ENCODE results near the gene FBXW5.
A peak's percentile ranks its signal among the peaks of the same experiment; 100 is the strongest.

The FBXW5 gene

DNA sequence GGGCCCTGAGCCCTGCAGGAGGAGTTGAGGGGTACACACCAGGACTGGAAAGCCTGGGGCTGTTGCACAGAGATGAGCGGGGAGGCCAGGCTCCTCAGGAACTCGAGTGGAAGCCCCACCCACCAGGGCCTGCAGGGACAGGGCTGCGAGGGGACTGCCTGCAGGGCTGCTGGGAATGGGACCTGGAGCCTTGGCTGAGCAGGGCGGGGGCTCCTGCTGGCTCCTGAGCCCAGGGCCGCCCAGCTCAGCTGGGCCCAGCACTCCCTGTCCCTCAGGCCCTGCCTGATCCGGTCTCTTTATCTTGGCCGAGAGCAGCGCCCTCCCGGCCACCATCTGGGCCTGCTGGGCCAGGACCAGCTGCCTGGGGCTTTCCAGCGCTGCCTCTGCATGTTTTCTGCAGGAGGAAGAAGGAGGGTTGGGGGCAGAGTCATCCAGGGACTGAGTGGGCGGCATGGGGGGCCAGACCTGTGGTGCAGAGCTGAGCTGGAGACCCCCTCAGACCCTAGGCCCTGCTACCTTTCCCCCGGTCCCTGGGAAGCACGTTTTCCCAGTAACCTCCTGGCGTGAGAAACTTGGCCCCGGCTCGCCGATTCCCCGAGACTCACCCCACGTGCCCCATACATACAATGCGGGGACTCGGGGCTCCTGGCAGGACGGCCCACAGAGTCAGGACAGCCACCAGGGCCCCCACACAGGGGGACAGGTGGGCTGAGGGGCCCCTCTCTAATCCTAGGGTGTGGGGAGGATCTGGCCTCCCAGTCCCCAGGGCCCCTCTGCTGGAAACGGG is 16.9 kb upstream of the FBXW5 start:
- no peak for DNase-seq

- DNase-seq, result no peak
These were observed 16.4 kb upstream of the FBXW5 start for GRCh38 chr9:136960938-136961275.

DNA sequence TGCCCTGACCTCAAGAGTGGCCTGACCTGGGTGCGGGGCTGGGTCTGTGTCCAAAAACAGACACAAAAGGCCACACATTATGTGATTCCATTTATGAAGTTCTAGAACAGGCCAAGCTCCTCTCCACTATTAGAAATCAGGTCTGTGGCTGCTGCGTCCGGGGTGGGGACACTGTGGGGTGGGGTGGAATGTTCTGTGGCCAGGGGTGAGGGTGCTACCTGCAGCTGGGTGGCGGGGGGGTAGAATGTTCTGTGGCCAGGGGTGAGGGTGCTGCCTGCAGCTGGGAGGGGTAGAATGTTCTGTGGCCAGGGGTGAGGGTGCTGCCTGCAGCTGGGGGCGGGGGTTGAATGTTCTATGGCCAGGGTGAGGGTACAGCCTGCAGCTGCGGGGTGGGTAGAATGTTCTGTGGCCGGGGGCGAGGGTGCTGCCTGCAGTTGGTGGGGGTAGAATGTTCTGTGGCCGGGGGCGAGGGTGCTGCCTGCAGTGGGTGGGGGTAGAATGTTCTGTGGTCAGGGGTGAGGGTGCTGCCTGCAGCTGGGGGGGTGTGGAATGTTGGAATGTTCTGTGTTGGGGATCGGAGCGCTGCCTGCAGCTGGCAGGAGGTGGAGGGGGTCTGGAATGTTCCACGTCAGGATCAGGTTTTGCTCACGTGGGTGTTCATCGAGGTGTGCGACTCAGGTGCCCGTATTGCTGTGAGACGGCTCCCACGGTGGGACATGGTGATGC is 15.8 kb upstream of the FBXW5 start:
- no peak for DNase-seq

- DNase-seq, result no peak
These were observed 14.6 kb upstream of the FBXW5 start for GRCh38 chr9:136958898-136959850.

DNA sequence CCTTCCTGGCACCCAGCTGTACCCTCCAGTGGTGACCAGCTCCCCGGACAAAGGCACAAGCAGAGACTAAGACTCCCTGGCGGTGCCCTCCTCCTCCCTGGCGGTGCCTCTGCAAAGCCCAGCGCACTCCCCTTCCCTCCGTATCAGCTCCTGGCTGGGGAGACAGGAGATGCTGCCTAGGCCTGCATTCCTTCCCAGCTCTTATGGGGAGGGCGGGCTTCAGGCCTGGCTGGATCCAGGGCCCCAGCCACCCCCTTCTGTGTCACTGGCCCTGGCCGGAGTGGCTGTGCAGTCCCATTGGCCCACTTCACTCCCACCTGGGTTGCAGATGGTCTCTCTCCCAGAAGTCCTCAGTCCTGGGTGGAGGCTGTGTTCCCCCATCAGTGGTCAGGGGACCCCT is 13.9 kb upstream of the FBXW5 start:
- no peak for DNase-seq

DNA sequence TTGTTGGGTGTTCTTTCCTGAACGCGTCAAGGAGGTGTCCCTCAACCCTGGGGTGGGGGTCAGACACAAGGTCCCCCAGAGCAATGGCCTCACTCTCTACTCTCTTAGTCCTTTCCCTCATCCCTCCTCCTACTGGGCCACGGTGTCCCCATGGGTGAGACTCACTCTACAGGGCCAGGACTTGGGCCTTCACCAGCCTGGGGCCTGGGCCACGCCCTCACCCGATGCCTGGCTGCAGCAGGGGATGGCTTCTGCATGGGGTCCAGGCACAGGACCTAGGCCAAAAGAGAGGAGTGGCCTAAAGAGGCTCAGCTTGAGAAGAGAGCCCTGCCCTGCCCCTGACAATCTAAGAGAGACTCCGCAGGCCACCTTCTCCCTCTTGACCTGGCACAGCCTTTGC is 13.4 kb upstream of the FBXW5 start:
- no peak for DNase-seq

DNA sequence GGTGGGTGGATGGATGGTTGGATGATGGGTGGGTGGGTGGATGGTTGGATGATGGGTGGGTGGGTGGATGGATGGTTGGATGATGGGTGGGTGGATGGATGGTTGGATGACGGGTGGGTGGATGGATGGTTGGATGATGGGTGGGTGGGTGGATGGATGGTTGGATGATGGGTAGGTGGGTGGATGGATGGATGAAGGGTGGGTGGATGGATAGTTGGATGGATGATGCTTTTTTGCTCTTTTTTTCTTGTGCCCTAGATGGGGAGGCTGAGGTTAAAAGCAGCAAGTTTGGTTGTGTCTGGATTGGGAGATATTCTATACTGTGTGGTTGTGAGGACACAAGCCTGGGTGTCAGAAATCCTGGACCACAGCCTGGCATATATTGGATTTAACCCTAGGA is 12.9 kb upstream of the FBXW5 start:
- DNase-seq, result no peak

DNA sequence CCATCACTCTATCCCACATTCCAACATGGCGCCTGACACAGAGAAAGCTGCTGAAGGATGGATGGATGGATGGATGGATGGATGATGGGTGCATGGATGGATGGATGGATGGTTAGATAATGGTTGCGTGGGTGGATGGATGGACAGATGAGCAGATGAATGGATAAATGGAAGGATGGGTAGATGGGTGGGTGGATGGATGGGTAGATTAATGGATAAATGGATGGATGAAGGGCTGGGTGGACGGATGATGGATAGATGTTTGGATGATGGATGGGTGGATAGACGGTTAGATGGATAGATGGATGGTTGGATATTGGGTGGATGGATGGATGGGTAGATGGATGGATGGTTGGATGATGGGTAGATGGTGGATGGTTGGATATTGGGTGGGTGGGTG is 12.1 kb upstream of the FBXW5 start:
- no peak for DNase-seq

DNA sequence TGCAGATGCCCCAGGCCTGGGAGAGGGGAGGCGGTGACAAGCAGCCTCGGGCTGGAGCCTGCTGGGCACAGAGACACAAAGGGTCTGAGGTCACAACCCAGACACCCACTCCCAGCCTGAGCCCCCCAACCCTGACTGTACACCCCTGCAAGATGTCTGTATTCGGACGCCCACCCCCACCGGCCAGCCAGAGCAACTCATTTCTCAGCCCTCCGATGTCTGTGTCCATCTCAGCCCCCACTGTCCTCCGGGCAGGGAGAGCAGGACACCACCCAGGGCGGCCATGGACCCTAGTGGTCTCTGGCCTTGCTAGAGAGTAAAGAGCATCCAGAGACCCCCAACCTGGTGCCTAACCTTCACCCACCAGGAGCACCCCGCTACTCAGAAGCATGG is 11.4 kb upstream of the FBXW5 start:
- DNase-seq, result no peak

DNA sequence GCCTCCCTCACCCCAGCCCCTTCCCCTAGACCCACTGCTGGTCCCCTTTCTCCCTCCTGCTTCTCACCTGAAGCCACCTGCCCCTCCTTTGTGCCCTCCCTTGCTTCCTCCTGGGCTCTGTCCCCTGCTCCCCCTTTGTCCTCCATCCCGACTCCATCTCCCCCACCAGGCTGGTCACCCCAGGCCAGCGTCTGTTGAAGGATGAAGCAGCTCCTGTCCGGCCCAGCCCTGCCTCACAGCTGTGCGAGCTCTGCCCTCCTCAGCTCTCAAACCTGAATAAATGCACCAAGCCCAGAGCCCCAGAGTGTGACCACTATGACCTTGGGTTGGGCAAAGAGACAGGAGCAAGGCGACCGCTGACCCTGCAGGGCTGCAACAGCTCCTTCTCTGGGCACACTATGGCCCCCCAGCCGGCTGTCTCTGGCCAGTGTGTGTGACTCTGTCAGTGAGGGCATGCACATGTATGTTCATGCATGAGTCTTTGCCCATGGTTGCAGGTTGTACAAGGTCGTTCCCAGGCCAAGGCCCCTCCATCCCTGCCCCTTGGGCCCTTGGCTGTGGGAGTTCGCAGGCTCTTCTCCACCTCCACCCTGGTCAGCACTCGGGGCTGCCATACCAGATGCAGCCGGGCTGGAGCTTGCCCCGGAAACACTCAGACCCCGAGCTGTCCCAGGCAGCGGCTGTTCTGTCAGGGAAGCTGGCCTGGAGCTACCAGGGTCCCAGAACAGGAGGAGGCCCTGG is 10.8 kb upstream of the FBXW5 start:
- no peak for DNase-seq

GRCh38 chr9:136954270-136955083 is 9.9 kb upstream of the FBXW5 start:
- DNase-seq, result no peak

GRCh38 chr9:136953771-136954269 is 9.3 kb upstream of the FBXW5 start:
- DNase-seq, result no peak

- no peak for DNase-seq
These were observed 8.6 kb upstream of the FBXW5 start for GRCh38 chr9:136952876-136953770.

- no peak for DNase-seq
These were observed 7.8 kb upstream of the FBXW5 start for GRCh38 chr9:136952321-136952850.

GRCh38 chr9:136951541-136952320 is 7.2 kb upstream of the FBXW5 start, which contains the start of gene LCN12:
Gene LCN12 (plus strand): TSS chr9:136952273. CDS start chr9:136952328, 55 bp downstream.
- DNase-seq, result no peak

DNA sequence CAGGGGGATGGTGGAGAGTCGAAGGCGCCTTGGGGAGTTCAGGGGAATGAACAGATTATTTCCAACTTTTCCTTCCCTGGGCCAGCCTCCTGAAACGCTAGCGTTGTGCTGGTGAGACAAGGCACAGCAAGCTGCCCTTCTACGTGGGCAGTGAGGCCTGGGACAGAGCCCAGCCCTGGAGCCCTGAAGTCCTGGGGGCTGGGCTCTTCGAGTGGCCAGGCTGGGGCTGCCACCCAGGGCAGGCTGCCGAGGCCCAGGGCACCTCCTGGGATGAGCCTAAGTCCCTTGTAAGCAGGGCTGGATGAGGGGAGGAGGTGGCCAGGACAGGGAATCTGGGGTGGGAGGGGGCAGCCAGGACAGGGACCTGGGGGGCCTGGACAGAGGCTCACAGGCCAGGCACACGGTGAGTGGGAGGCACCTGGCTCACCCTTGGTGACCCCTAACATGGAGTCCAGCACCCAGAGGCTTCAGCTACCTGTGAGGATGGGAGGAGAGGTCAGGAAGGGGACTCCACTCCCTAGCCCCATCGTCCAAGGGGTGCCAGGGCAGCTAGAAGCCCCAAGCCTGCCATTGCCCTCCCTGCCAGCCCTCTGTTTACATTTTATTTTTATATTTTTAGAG is 6.2 kb upstream of the FBXW5 start:
- DNase-seq, result no peak

DNA sequence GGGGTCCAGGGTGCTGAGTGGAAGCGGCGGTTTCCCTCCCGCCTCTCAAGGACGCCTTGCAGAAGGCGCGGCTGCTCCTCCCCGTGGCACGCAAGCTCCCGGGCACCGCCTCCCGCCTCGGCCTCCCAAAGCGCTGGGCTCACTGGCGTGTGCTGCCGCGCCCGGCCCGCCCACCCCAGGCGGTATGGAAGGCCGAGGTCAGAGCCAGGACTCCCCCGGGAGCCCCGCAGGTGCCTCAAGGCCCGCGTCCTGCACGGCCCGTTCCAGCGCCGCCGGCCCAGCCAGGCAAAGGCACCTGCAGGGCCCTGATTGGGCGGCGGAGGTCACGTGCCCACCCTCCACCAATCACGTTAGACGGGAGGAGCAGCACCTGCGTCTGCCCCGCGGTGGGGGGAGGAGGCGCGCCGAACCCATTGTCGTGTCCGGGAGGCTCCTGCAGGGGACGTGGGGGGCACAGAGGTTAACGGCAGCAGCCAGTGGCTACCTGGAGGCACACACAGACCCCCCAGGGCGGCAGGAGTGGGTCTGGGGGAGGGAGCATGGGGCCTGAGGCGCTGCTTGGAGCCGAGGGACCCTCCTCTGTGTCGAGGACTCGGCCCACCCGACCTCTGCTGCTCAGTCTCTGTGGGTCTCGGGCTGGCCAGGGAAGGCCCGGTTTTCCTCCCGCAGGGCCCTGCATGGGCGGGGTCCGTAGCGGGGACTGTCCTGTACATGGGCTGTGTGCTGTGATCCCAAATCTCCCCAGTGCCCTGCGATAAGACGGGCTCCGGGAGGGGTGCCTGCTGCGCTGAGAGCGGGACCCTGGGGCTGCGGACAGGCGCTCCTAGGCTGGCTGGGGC is 5.5 kb upstream of the FBXW5 start:
- DNase-seq, result peak; percentile 87

- no peak for DNase-seq
These were observed 4.8 kb upstream of the FBXW5 start for GRCh38 chr9:136949239-136949816.

Measured in NCI-H1048 (cell line).